ENCODE results near the gene LMNB1.

LMNB1 gene

GRCh38 chr5:126878634-126879033, 101.7 kb downstream of the LMNB1 start:
- H3K27ac ChIP-seq = no peak overlapping the region
- no peak for TF ChIP-seq CTCF (conservative IDR thresholded peaks at IDR 0.05)

- H3K27ac ChIP-seq = peak overlapping the region; percentile 48
- TF ChIP-seq CTCF (conservative IDR thresholded peaks at IDR 0.05) = no peak
Observed at GRCh38 chr5:126881821-126882600, 105.1 kb downstream of the LMNB1 start.

DNA sequence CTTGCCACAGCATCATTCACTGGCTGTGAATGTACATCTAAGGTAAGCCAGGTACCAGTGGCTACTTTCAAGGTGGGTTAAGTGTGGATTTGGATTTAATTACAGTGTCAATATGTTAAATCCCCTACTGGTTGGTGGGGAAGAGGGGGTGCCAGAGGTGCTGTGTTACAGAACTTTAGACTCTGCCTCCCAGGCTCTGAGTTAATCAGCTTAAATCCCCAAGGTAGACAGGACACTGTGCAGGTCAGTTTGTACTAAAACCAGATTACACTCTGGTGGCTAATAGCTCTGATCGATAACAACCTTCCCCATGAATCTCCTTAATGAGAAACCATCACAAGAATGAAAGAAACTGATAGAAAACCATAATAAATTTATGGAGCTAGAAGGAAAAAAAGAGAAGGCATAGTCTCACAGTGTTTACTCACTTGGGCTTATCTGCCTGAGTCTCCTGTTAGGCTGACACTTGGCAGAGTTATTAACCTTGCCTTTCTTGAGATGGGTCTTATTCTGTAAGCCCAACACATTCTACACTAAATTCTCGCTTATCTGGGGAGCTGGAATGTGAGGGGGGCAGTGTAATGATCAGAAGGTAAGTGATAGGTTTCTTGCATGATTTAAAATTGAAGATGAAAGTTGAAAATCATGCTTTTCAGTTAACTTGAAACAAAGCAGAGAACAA, 106.8 kb downstream of the LMNB1 start:
- peak overlapping the region; percentile 48 for H3K27ac ChIP-seq
- TF ChIP-seq CTCF (conservative IDR thresholded peaks at IDR 0.05) = no peak

DNA sequence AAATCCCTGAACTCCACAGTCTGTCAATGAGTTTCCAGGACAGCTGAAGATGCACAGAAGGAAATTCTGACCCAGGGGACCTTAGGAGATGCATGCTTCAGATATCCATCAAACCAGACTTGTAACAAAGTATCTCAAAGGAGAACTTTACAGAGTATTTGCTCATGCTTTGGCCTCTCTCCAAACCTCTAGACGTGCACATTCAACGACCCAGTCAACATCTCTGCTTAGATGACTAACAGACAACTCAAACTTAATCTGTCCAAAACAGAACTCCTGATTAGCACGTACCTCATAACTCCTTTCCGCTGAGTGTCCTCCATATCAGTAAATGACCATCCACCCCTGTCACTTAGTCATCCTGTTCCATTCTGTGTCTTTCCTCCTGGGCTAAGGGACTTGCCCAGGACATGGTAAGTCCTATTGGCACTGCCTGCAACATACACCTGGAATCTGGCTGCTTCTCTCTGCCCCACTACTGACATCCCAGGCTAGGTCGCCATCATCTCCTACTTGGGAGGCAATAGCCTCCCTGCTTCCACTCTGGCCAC, 107.4 kb downstream of the LMNB1 start:
- peak overlapping the region; percentile 48 for H3K27ac ChIP-seq
- no peak for TF ChIP-seq CTCF (conservative IDR thresholded peaks at IDR 0.05)

All from VCaP (cell line).